Stimulated activated CD4-positive, alpha-beta T cell treated with anti-CD3 and anti-CD28 coated beads, Interleukin-2, amount 100 ng/mL, for 48 hours (primary cell): Measurements from ENCODE around the gene CCN5.
A peak's percentile ranks its signal among the peaks of the same experiment; 100 is the strongest.

Experiments used
- DNase-seq, 2 donors: peaks; one replicate each; pipeline ENCODE4 v3.0.0-alpha.2; 2020

The CCN5 gene

DNA sequence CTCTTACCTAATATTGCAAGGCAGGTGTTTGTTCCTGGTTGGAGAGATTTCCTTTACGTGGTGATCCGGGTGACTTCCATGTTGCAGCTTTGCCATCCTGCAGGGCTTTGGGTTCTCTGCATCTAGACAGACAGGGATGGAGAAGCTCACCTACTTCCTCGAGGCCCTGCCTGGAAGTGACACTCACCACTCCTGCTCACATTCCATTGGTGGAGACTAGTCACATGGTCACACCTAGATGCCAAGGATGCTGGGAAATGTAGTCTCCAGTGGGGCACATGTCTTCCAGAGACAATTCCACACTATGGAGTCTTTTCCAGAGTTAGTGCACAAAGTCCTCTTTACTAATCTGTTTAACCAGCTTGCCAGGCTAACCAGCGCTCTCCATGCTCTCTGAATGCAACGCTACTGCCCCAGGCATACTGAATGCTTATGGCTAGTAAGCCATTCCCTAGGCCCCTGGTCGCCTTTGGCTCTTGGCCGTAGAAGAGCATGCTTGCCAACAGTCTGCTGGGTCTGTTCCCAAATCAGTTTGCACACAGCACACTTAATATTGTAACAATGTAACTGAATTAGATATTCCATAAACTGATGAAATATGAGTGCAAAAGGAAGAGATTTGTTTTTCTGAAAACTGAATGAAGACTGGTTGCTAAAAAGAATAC is 23.8 kb downstream of the CCN5 start:
- DNase-seq, result peak in 1 of 2 donors; percentile 49

DNA sequence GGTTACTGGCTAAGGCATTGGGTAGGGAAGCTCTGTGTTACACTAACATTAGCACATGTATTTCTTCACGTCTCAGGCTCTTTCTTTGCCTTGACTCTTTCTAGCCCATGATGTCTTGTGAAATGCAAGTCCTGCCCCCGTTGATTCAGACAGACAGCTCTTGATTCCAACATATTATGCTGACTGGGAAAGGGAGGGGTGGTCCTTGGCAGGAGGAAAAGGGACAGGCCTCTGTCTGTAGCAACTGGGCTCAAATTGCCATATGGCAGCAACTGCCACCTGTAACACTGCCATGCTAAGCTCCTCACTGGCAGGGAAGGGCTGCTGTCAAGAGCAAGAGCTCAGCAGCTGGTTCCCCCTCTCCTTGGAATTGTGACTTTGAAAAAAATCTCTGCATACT is 24.8 kb downstream of the CCN5 start:
- DNase-seq, result no peak

GRCh38 chr20:44742304-44743079 is 27.3 kb downstream of the CCN5 start:
- DNase-seq, result no peak

DNA sequence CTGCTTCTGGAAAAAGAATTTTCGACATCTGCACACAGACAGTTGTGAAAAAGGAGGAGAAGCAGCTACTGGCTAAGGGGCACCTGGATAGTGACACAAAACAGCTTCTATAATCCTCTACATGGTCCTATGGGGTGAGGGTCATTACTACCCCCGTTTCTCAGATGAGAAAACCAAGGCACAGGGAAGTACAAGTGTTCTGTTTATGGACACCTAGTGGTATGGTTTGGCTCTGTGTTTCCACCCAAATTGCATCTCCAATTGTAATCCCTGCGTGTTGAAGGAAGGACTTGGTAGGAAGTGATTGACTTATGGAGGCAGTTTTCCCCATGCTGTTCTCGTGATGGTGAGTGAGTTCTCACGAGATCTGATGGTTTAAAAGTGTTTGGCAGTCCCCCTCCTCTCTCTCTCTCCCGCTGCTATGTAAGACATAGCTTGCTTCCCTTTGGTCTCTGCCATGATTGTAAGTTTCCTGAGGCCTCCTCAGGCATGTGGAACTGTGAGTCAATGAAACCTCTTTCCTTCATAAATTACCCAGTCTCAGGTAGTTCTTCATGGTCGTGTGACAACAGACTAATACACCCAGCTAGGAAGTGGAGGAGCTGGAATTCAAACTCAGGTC is 28.0 kb downstream of the CCN5 start:
- no peak for DNase-seq

DNA sequence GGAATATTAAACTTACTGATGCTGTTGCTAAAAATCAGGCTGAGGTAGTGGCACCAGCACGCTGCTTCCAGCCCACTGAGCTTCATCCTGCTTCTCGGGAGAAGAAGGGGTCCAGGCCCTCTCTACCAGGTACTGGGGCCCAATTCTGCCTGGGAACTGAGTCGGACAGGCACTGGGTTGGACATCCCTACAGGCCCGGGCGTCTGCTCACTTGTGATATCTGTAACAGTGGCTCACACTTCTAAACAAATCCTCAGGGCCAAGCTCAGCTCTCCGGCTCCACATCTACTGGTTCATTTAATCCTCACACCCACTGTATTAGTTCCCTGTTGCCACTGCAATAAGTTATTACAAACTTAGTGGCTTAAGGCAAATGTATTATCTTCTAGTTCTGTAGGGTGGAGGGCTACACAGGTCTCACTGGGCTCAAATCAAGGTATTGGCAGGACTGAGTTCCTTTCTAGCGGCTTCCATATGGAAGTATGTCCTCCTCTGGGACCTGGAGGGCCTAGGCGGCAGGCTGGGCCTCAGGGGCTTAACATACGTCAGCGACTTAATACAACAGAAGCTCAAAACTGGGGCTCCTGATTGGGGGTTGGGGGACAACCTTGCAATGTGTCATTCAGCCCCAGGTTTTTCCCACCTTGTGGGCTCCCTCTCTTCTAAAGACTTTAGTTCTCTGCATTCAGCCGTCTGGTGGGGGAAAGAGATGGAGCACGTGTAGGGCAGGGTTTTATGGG is 28.9 kb downstream of the CCN5 start:
- DNase-seq, result no peak

DNA sequence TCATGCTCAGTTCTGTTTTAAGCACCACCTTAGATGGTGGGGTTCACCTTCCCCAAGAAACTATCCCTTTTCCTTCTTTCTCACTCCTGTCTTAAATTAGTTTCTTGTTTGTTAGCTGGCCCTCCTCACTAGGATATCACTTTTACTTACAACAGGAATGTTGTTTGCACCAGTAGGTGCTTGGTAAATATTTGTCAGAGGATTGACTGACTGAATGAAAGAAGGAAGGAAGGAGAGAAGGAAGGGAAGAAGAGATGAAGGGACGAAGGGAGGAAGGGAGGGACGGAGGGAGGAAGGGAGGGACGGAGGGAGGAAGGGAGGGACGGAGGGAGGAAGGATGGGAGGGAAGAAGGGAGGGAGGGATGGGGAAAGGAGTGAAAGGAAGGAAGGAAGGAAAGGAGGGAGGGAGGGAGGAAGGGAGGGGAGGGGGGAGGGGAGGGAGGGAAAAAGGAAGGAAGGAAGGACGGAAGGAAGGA is 30.0 kb downstream of the CCN5 start:
- no peak for DNase-seq

DNA sequence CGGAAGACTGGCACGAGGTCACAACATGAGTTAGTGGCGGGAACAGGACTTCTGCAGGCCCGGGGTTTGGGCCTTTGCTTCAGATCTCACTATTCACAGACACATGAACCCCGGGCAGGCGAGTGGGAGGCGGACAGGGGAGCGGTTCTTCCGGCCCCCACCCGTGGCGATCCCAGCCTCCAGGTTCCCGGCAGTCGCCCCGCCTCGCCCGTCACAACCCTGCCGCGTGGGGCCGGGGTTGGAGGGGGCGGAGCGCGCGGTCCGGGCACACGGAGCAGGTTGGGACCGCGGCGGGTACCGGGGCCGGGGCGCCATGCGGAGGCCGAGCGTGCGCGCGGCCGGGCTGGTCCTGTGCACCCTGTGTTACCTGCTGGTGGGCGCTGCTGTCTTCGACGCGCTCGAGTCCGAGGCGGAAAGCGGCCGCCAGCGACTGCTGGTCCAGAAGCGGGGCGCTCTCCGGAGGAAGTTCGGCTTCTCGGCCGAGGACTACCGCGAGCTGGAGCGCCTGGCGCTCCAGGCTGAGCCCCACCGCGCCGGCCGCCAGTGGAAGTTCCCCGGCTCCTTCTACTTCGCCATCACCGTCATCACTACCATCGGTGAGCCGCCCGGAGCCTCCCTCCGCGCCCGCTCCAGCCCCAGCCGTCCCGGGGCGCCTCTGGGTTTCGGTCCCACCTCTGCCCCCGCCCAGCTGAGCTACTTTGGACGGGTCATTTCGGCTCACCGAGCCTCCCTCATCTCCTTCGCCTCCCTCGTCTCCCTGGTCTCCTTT is 30.6 kb downstream of the CCN5 start, which contains the start of gene KCNK15:
TSS of gene KCNK15 (plus strand) at position 268 of the 769 bp plus-strand sequence. CDS start at position 314, 46 bp downstream.
- peak; percentile 30 for DNase-seq

GRCh38 chr20:44746367-44747165 is 31.4 kb downstream of the CCN5 start:
- no peak for DNase-seq

DNA sequence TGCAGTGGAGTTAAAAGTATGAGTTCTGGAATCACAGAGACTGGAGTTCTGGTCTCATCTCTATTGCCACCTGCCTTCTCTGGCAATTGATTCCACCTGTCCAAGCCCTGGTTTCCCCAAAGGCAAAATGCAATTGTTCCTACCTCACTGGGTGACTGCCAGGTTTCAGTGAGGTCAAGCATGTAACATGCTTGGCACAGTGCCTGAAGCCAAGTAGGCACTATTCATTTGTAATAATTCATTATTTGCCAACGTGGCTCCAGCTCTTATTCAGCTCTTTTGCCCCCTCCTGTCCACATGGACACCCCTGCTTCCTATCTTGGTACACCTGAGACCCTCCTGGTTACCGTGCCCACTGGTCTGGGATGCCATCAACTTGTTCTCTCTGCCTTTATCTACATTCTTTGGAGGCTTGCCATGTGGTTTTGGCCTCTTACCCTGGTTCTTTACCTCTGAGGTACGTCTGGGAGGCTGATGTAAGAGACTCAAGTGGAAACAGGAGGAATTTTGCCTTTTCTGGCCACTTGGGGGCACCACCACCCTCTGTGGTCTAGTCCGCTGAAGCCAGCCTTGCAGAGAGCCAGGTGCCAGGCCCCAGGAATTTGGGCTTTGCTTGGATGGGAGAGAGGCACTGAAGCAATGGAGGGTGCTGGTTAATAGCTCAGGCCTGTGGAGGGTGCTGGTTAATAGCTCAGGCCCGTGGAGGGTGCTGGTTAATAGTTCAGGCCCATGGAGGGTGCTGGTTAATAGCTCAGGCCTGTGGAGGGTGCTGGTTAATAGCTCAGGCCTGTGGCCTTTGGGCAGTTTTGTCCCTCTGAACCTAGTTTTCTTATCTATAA is 32.2 kb downstream of the CCN5 start:
- peak; percentile 64 for DNase-seq

DNA sequence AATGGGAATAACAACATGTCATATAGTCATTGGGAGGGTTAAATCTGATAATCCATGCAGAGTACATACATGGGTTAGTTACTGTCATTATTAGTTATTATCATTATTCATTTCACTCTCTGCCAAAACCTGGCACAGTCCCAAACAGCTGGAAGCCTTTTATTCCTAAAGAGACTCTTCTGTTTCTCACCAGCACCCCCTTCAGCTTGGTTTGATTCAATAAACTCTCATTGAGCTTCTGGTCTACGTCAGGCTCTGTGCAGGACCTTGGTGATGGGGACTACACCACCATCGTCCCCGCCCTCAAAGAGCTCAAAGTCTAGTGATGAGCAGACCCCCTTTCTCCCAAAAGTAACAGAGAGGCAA is 32.8 kb downstream of the CCN5 start:
- no peak for DNase-seq

- no peak for DNase-seq
These were observed 35.1 kb downstream of the CCN5 start for GRCh38 chr20:44750081-44750805.

DNA sequence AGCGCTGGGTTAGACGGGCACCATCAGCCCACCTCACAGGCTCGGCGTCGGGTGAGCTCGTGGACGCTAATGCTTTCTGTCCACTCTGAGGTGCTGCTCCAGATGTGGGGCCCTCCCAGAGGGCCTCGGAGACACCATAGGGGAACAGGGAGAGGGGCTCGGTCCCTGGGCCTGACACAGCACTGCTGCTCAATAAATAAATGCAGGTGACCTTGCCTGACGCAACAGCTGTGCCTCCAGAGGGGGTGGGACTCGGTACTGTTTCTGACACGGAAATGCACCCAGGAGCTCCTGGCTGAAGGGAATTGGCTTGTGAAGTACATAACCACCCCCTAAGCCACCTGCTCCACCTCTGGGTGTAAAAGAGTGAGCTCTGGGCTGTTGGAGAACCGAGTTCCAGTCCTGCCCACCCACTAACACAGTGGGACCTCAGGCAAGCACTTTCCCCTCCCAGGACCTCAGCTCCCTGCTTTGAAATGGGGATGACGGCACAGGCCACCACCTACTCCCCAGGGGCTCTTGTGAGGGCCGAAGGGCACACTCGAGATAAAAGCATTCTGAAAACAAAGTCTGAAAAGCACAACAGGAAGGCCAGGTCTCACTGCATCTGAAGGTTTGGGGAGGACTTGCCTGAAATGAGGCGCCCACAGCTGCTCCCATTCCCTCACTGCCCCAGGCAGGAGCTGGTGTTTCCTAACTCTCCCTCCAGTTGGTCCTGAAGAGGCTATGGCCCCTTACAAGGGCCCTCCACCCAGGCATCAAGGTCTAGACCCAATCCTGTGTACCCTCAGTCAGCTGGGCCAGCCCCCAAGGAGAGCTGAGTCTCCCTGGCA is 37.1 kb downstream of the CCN5 start:
- DNase-seq, result no peak

DNA sequence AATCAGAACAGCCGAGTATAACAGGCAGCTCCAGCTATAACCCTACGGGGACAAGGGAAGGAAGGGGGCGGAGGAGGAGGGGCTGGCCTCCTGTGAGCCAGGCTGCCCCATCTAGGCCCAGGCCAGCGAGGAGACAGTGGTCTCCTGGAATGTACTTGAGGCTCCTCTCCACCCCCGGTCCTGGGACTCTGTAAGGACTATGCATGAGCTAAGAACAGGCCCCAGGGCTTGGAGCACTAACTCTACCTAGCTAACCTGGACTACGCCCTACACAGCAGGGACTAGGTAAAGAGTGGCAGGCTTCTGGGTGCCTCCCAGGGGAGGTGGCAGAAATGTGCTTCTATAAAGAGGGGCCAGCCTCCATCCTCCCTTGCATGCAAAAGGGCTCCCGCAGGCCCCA is 39.4 kb downstream of the CCN5 start:
- DNase-seq, result no peak

GRCh38 chr20:44756011-44756688 is 41.0 kb downstream of the CCN5 start:
- no peak for DNase-seq

GRCh38 chr20:44756956-44757355 is 41.8 kb downstream of the CCN5 start:
- DNase-seq, result no peak

DNA sequence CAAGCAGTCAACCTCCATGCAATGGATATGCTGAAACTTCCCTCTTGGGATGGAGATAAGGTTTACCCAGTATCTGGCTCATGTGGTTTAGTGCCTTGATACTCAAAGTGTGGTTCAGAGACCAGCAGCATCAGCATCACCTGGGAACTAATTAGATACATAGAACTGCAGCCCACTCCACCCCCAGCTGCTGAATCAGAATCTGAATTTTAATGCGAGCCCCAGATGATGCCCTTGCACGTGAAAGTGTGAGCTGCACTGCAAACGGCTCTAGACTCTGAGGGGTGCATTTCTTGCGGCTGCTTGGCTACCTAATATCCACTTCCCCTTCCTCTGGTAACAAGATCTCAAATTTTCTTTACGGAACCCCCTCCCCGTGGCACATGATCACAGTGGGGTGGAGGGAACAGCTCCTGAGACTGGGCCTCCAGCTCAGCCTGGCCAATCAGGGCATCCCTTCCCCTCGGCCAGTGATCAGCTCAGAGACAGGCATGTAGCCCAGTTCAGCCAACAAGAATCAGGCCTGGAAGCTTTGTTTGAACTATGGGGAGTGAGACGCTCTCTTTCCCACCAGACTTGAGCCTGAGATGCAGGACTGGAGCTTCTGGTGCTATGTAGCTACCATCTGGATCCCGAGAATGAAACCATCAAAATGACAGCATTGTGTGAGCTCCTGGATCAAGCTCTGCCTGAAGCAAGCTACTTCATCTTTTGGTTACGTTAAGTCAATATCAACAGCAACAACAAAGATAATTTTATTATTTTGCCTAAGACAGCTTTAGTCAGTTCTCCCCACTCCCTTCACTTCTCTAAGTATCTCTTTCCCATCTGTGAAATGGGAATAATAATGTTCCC is 43.3 kb downstream of the CCN5 start:
- DNase-seq, result no peak

DNA sequence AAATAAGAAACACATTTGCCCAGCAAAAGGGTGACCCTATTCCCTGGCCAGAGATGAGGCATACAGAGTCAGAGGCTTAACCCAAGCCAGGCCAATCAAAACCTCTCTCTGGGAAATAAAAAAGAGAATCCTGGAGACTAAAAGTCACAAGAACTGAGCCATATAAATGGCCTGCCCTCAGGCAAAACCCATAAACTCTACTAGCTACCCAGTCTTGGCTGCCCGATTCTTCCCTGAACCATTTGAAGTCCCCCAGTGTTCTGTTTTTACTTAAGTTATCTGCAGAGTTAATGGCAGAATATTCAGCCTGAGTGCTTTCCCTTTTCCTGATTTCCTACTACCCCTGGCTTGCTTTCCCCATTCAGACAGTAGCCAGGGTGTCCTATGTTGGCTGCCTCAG is 44.4 kb downstream of the CCN5 start:
- DNase-seq, result no peak
